K562 (cell line): ENCODE data around the gene ATP7B. TPM values are rescaled to one million over a fixed set of nuclear protein-coding genes. Genes with fewer than 3 reads are reported as not detected.

Experiments
- ATAC-seq: fragments of 200-7000 bp; cut with Tn5 transposase; 3 replicates; pipeline ENCODE4 v1.9.1; 2020; ENCODE audit warnings: moderate library complexity
- BruUV-seq: library from RNA; stranded (reverse); fragments of 400-500 nt; replicated peaks from 2 replicates; lab custom pipeline; 2021; lab: Mats Ljungman, UMichigan
- CTCF ChIA-PET: fragments of 300-600 bp; formaldehyde crosslinking; extraction: SDS; loops from one replicate; lab custom pipeline; 2021; ENCODE audit warnings: low intra/inter-chr PET ratio; lab: Yijun Ruan, JAX
- POLR2A ChIA-PET: fragments of 300-600, 350-650 bp; sonication (Branson Sonifier 250); formaldehyde crosslinking; extraction: SDS; loops from one replicate; lab custom pipeline; 2021; ENCODE audit warnings: antibody characterized with exemption, inconsistent platforms; lab: Yijun Ruan, JAX
- DNase-seq, 4 experiments: peaks; one replicate each; pipeline versions ENCODE4 v3.0.0 to v3.0.0-alpha.2; 2011 to 2018; ENCODE audit warnings: low spot score in 3 of 4, mixed read lengths in 3 of 4; ENCODE audit errors: extremely low read depth in 1 of 4
- FAIRE-seq: peaks from 2 replicates; lab custom pipeline; 2011; peaks lifted over from hg19 to GRCh38; lab: Jason Lieb, UNC
- H2AFZ ChIP-seq: 2 replicates; pipeline ENCODE4 v1.6.0; 2011; ENCODE audit warnings: low read depth, low read length, control low read depth, inconsistent platforms
- H3K27ac ChIP-seq: fragments of 200-600 bp; 3 replicates; pipeline ENCODE4 v1.8.0; 2011; ENCODE audit warnings: low read depth, mild to moderate bottlenecking, control low read depth, inconsistent platforms, low read length, moderate library complexity, mixed read lengths; ENCODE audit errors: extremely low read depth
- H3K27me3 ChIP-seq, 2 experiments: fragments of 300-600 bp in 1 of 2; 2 replicates in 1 of 2; 3 replicates in 1 of 2; pipeline versions ENCODE4 v1.6.0 to v1.8.0; 2011; ENCODE audit warnings: inconsistent platforms in 2 of 2, low read length in 2 of 2, mild to moderate bottlenecking in 1 of 2, mixed read lengths in 1 of 2, moderate library complexity in 1 of 2; ENCODE audit not compliant: control insufficient read depth in 2 of 2, insufficient read depth in 2 of 2
- H3K36me3 ChIP-seq: fragments of 300-600 bp; 3 replicates; pipeline ENCODE4 v1.8.0; 2011; ENCODE audit warnings: mild to moderate bottlenecking, low read length, inconsistent platforms; ENCODE audit not compliant: control insufficient read depth, insufficient read depth
- H3K4me1 ChIP-seq, 2 experiments: fragments of 200-600 bp in 1 of 2; replicated peaks in 1 of 2; 2 replicates in 1 of 2; 3 replicates in 1 of 2; pipeline versions ENCODE4 v1.5.1 to v1.8.0; 2011; ENCODE audit warnings: inconsistent platforms in 2 of 2, low read length in 2 of 2, mild to moderate bottlenecking in 1 of 2, mixed read lengths in 1 of 2, moderate library complexity in 1 of 2; ENCODE audit not compliant: control insufficient read depth in 2 of 2, insufficient read depth in 2 of 2
- H3K4me2 ChIP-seq: 2 replicates; pipeline ENCODE4 v1.6.1; 2011; ENCODE audit warnings: low read length, control low read depth, inconsistent platforms, mixed read lengths; ENCODE audit not compliant: insufficient read depth
- H3K4me3 ChIP-seq: fragments of 200-600 bp; sonication (generic), shearing (Covaris generic); 2 replicates; pipeline ENCODE4 v1.5.1; 2016; ENCODE audit warnings: control low read depth, inconsistent platforms
- H3K79me2 ChIP-seq: fragments of 200-600 bp; 3 replicates; pipeline ENCODE4 v1.8.0; 2011; ENCODE audit warnings: low read length, inconsistent platforms; ENCODE audit not compliant: control insufficient read depth, insufficient read depth
- H3K9ac ChIP-seq, 2 experiments: 2 replicates each; pipeline versions ENCODE4 v1.6.0 to v1.6.1; 2011; ENCODE audit warnings: low read depth in 2 of 2, low read length in 2 of 2, control low read depth in 1 of 2, inconsistent platforms in 1 of 2, mild to moderate bottlenecking in 1 of 2, mixed read lengths in 1 of 2; ENCODE audit not compliant: insufficient read depth in 1 of 2
- H3K9me1 ChIP-seq: one replicate; pipeline ENCODE4 v1.6.0; 2011; ENCODE audit warnings: inconsistent platforms, mild to moderate bottlenecking, low read length, moderate library complexity; ENCODE audit not compliant: control insufficient read depth, insufficient read depth
- H3K9me3 ChIP-seq: replicated peaks from 2 replicates; pipeline ENCODE4 v1.5.1; 2011; ENCODE audit warnings: low read depth, low read length, inconsistent platforms; ENCODE audit not compliant: control insufficient read depth, insufficient read depth
- H4K20me1 ChIP-seq: replicated peaks from 2 replicates; pipeline ENCODE4 v1.6.1; 2011; ENCODE audit warnings: low read length, inconsistent platforms, mixed read lengths; ENCODE audit not compliant: control insufficient read depth, insufficient read depth
- ATF4 ChIP-seq: fragments of 450-650 bp; formaldehyde crosslinking; IDR thresholded peaks from 2 replicates; pipeline ENCODE4 v1.4.0; 2022; ENCODE audit warnings: mild to moderate bottlenecking, moderate library complexity
- CEBPZ ChIP-seq: fragments of 150-350 bp; IDR thresholded peaks from 2 replicates; pipeline ENCODE4 v1.6.1; 2014; ENCODE audit warnings: low read depth, mild to moderate bottlenecking, low read length, borderline replicate concordance
- HMBOX1 ChIP-seq: sonication (generic); IDR thresholded peaks from 2 replicates; pipeline ENCODE4 v1.6.1; 2016
- HNRNPL ChIP-seq: fragments of 200-400 bp; formaldehyde crosslinking; IDR thresholded peaks from 2 replicates; pipeline ENCODE4 v1.6.1; 2017; ENCODE audit warnings: low read depth, mild to moderate bottlenecking, low read length
- KAT7 ChIP-seq: sonication (generic); formaldehyde crosslinking; IDR thresholded peaks from 2 replicates; pipeline ENCODE4 v1.8.0; 2022; ENCODE audit warnings: missing genetic modification reagents, mild to moderate bottlenecking, borderline replicate concordance
- KDM4B ChIP-seq, 2 experiments: fragments of 450-650 bp in 1 of 2; sonication (generic) in 1 of 2; IDR thresholded peaks; 2 replicates each; pipeline ENCODE4 v1.6.1; 2016 to 2017; ENCODE audit warnings: borderline replicate concordance in 2 of 2, antibody characterized with exemption in 1 of 2, low read depth in 1 of 2, mild to moderate bottlenecking in 1 of 2
- KLF10 ChIP-seq: fragments of 250-450 bp; sonication (Bioruptor Pico); IDR thresholded peaks from 2 replicates; pipeline ENCODE4 v1.6.1; 2021; ENCODE audit warnings: matching md5 sums
- MCM3 ChIP-seq: fragments of 450-650 bp; IDR thresholded peaks from 2 replicates; pipeline ENCODE4 v1.6.1; 2016
- PREB ChIP-seq: sonication (generic); formaldehyde crosslinking; IDR thresholded peaks from 2 replicates; pipeline ENCODE4 v1.8.1; 2023; ENCODE audit warnings: mild to moderate bottlenecking, missing genetic modification reagents
- SMARCA4 ChIP-seq: fragments of 450-650 bp; IDR thresholded peaks from 2 replicates; pipeline ENCODE4 v1.6.1; 2016
- STAT5A ChIP-seq: IDR thresholded peaks from 2 replicates; pipeline ENCODE4 v1.6.1; 2012; ENCODE audit warnings: low read length, inconsistent platforms, borderline replicate concordance
- ZBTB1 ChIP-seq: sonication (generic); formaldehyde crosslinking; IDR thresholded peaks from 2 replicates; pipeline ENCODE4 v1.8.1; 2023; ENCODE audit warnings: missing genetic modification reagents, low read depth, mild to moderate bottlenecking, borderline replicate concordance
- ZFP1 ChIP-seq: fragments of 450-650 bp; formaldehyde crosslinking; IDR thresholded peaks from 2 replicates; pipeline ENCODE4 v1.4.0; 2020; ENCODE audit warnings: mild to moderate bottlenecking, mixed read lengths
- ZNF316 ChIP-seq: fragments of 450-650 bp; IDR thresholded peaks from 2 replicates; pipeline ENCODE4 v1.6.1; 2016
- ZNF764 ChIP-seq: fragments of 250-450 bp; sonication (Bioruptor Pico); IDR thresholded peaks from 2 replicates; pipeline ENCODE4 v1.4.0; 2020; ENCODE audit warnings: low read depth, mild to moderate bottlenecking, moderate library complexity
- WGBS: fragments of 100-300 bp; shearing (Covaris generic); methylation state at CpG from one replicate; pipeline ENCODE4 v1.1.6; 2016; ENCODE audit warnings: low coverage, mixed read lengths; ENCODE audit not compliant: insufficient coverage; ENCODE audit errors: missing lambda C conversion rate; 5-methylcytosine and 5-hydroxymethylcytosine counted together
- in situ Hi-C: fragments of 300-500 bp; cut with MboI; formaldehyde crosslinking; loops from 4 replicates; pipeline ENCODE4 v1.15.0; 2018; ENCODE audit warnings: inconsistent platforms, mixed read lengths
- intact Hi-C: fragments of 100-400 bp; cut with micrococcal nuclease; formaldehyde crosslinking; loops from 2 replicates; pipeline ENCODE4 v1.14.2; 2022
- polyA plus RNA-seq, 8 experiments: library from polyadenylated mRNA; depleted of rRNA in 4 of 8; stranded (reverse) in 5 of 8; unstranded in 3 of 8; fragments of >200 nt; fragmentation: Nextera tagmentation in 2 of 8; fragmentation: Illumina TruSeq in 1 of 8; extraction: Ambion mirVana in 2 of 8; extraction: Trizol in 1 of 8; gene quantifications; 2 replicates each; pipeline versions ENCODE4 v1.2.1 to v1.2.3, GENCODE V29; 2011 to 2014; ENCODE audit warnings: inconsistent platforms in 1 of 8, missing spikeins in 1 of 8
- total RNA-seq, 7 experiments: library from RNA; depleted of rRNA in 6 of 7; stranded (reverse); fragments of >200 nt in 6 of 7; fragmentation: Illumina TruSeq in 2 of 7; extraction: Trizol in 2 of 7; gene quantifications; 2 replicates each; pipeline versions ENCODE4 v1.2.1 to v1.2.3, GENCODE V29; 2011 to 2021; ENCODE audit warnings: low replicate concordance in 1 of 7

Gene ATP7B
- total and polyA plus RNA-seq, 9 of the 15 experiments (the other 6 are each of a cell fraction or from before 2014, with no cell fraction given) = 1.1 to 20.4 (median 8.5) TPM

GRCh38 chr13:51999510-51999911 is 11.7 kb downstream of the ATP7B start:
- peaks cover 41 to 56% of the 10 kb centered on the region in 2 experiments for H3K4me1 ChIP-seq
- intact Hi-C loops = loop anchor here (5.0 to 10.0 kb wide), 2 partner anchors 42 to 455 kb away; partner anchors contain the start of genes CKAP2 and VPS36
- no peaks in the 10 kb centered on the region for H3K9me3 ChIP-seq
- whole genome bisulfite sequencing = 44% methylated on average over 10 of the region's 13 CpGs
- peak overlapping the region; percentile 43 to 81 for H3K9ac ChIP-seq
- POLR2A ChIA-PET = interaction anchor here (1.0 to 1.5 kb wide), 2 partner anchors 13 to 21 kb away, joined by 3 to 7 read pairs; partner anchors contain the start of gene ALG11
- no peak for TF ChIP-seq ZNF764
- TF ChIP-seq HNRNPL = no peak
- TF ChIP-seq KLF10 (CRISPR knock-in tag) = no peak
- no peak for TF ChIP-seq PREB
- no peak for TF ChIP-seq ATF4 (CRISPR knock-in tag)
- no peak for TF ChIP-seq HMBOX1
- TF ChIP-seq KAT7 (CRISPR knock-in tag) = no peak
- no peak for TF ChIP-seq KDM4B (IDR thresholded peaks at IDR 0.05; ENCODE audit: borderline replicate concordance in 2 of 2, low read depth in 1 of 2)
- TF ChIP-seq SMARCA4 = no peak
- TF ChIP-seq ZNF316 = no peak
- TF ChIP-seq ZFP1 = no peak
- TF ChIP-seq MCM3 = no peak
- TF ChIP-seq CEBPZ = no peak
- TF ChIP-seq STAT5A = no peak
- TF ChIP-seq ZBTB1 (CRISPR knock-in tag) = no peak
- TF ChIP-seq, all 486 proteins: peak for 0
- no peaks in the 10 kb centered on the region; the same call in 1 of the 3 replicates for H3K36me3 ChIP-seq
- H3K4me3 ChIP-seq = no peak overlapping the region
- in situ Hi-C loops = no loop called here
- H4K20me1 ChIP-seq = no peaks in the 10 kb centered on the region
- H3K79me2 ChIP-seq = peaks cover 82% of the 10 kb centered on the region
- no peaks in the 10 kb centered on the region for H3K27me3 ChIP-seq
- no TSS peak for BruUV-seq
- no peak for FAIRE-seq
- DNase-seq = no peak
- CTCF ChIA-PET = no interaction called here
- ATAC-seq = no peak
- peak overlapping the region; percentile 73 for H3K27ac ChIP-seq
- peak overlapping the region; percentile 69 for H3K4me2 ChIP-seq
- H3K9me1 ChIP-seq = no peaks in the 10 kb centered on the region
- H2AFZ ChIP-seq = 0 out of 2 replicates have a peak overlapping the region, but pooled peaks have one; percentile 65
